DMS114 treated with DMSO at 0.1 percent for 48 hours (cell line): ENCODE data around the gene WRAP73.
"Not testable (repeated sequence)": the region's sequence is repeated elsewhere in the genome, so short reads cannot be mapped to it uniquely, and the experiment has no call there.

Source experiments
- DNase-seq: peaks from one replicate; lab custom pipeline; 2025; ENCODE audit not compliant: unreplicated experiment; lab: John Stamatoyannopoulos, UW

WRAP73 gene

GRCh38 chr1:3631320-3632260 lies 18.3 kb downstream of the WRAP73 start:
- no peak for DNase-seq

- DNase-seq: no peak
Measured at GRCh38 chr1:3630914-3631313, 19.0 kb downstream of the WRAP73 start.

- no peak for DNase-seq
Measured at GRCh38 chr1:3630161-3630611, 19.7 kb downstream of the WRAP73 start.

GRCh38 chr1:3629561-3630160 lies 20.2 kb downstream of the WRAP73 start:
- no peak for DNase-seq

GRCh38 chr1:3628445-3628844 lies 21.5 kb downstream of the WRAP73 start:
- DNase-seq: no peak

- no peak for DNase-seq
Measured at GRCh38 chr1:3627515-3628253, 22.2 kb downstream of the WRAP73 start.

GRCh38 chr1:3626025-3626424 lies 23.9 kb downstream of the WRAP73 start:
- no peak for DNase-seq

GRCh38 chr1:3625151-3625907 lies 24.6 kb downstream of the WRAP73 start:
- no peak for DNase-seq

- DNase-seq: peak; percentile 90
Measured at GRCh38 chr1:3624200-3625136, 25.4 kb downstream of the WRAP73 start, which contains the start of gene TPRG1L. TSS of gene TPRG1L (plus strand) at chr1:3625015. CDS start at chr1:3625073, 58 bp downstream.

- DNase-seq: no peak
Measured at GRCh38 chr1:3623441-3624199, 26.3 kb downstream of the WRAP73 start.

GRCh38 chr1:3622102-3622501 lies 27.8 kb downstream of the WRAP73 start:
- not testable (repeated sequence) for DNase-seq

- DNase-seq: peak; percentile 35
Measured at GRCh38 chr1:3621151-3621671, 28.7 kb downstream of the WRAP73 start.

GRCh38 chr1:3620708-3621107 lies 29.2 kb downstream of the WRAP73 start:
- no peak for DNase-seq

- DNase-seq: peak; percentile 50
Measured at GRCh38 chr1:3618881-3619671, 30.8 kb downstream of the WRAP73 start.

- no peak for DNase-seq
Measured at GRCh38 chr1:3618531-3618880, 31.4 kb downstream of the WRAP73 start.

- DNase-seq: no peak
Measured at GRCh38 chr1:3617806-3618345, 32.0 kb downstream of the WRAP73 start.

GRCh38 chr1:3616861-3617260 lies 33.0 kb downstream of the WRAP73 start:
- DNase-seq: no peak
